Mucosa of stomach (tissue), 1 donor: Measurements from ENCODE around the gene OR5J2.
"Not testable (repeated sequence)": the region's sequence is repeated elsewhere in the genome, so short reads cannot be mapped to it uniquely, and the experiment has no call there.

Source experiments
- H3K27me3 ChIP-seq: one replicate; pipeline ENCODE4 v1.7.0; 2013; ENCODE audit warnings: mild to moderate bottlenecking, low read length; ENCODE audit not compliant: control insufficient read depth, insufficient read depth
- H3K36me3 ChIP-seq: one replicate; pipeline ENCODE4 v1.7.0; 2013; ENCODE audit warnings: low read length; ENCODE audit not compliant: control insufficient read depth, insufficient read depth
- H3K4me1 ChIP-seq: one replicate; pipeline ENCODE4 v1.7.0; 2013; ENCODE audit warnings: mild to moderate bottlenecking, low read length; ENCODE audit not compliant: control insufficient read depth, insufficient read depth
- H3K4me3 ChIP-seq: one replicate; pipeline ENCODE4 v1.7.0; 2013; ENCODE audit warnings: low read length
- H3K9ac ChIP-seq: one replicate; pipeline ENCODE4 v1.7.0; 2013; ENCODE audit warnings: mild to moderate bottlenecking, low read length, moderate library complexity
- H3K9me3 ChIP-seq: one replicate; pipeline ENCODE4 v1.7.0; 2013; ENCODE audit warnings: mild to moderate bottlenecking, low read length, moderate library complexity; ENCODE audit not compliant: control insufficient read depth
- donor health status: Pancreatic carcinoma.

Gene OR5J2

GRCh38 chr11:56207790-56208189 lies 31.4 kb downstream of the OR5J2 start:
- H3K4me3 ChIP-seq: no peak overlapping the region
- H3K4me1 ChIP-seq: no peaks in the 10 kb centered on the region
- H3K27me3 ChIP-seq: no peaks in the 10 kb centered on the region
- no peaks in the 10 kb centered on the region for H3K36me3 ChIP-seq
- no peaks in the 10 kb centered on the region for H3K9me3 ChIP-seq
- no peak overlapping the region for H3K9ac ChIP-seq

GRCh38 chr11:56214537-56214936 lies 38.1 kb downstream of the OR5J2 start:
- H3K9ac ChIP-seq: no peak overlapping the region
- no peaks in the 10 kb centered on the region for H3K4me1 ChIP-seq
- H3K9me3 ChIP-seq: no peaks in the 10 kb centered on the region
- H3K4me3 ChIP-seq: no peak overlapping the region
- no peaks in the 10 kb centered on the region for H3K36me3 ChIP-seq
- H3K27me3 ChIP-seq: no peaks in the 10 kb centered on the region

GRCh38 chr11:56219735-56220134 lies 43.3 kb downstream of the OR5J2 start:
- H3K9ac ChIP-seq, H3K27me3 ChIP-seq, H3K9me3 ChIP-seq, H3K4me1 ChIP-seq, H3K4me3 ChIP-seq, H3K36me3 ChIP-seq: not testable (repeated sequence)
